GM12875 (cell line): ENCODE data around the gene TCF7L2.

Experiments used
- H3K4me3 ChIP-seq: one replicate; pipeline ENCODE4 v1.5.1; 2011; ENCODE audit warnings: low read depth, low read length, control low read depth
- TF ChIP-seq, protein P1 (sequence below): IDR thresholded peaks from 2 replicates; pipeline ENCODE4 v1.5.1; 2011; ENCODE audit warnings: low read depth, mild to moderate bottlenecking, control low read depth, inconsistent platforms, low read length, moderate library complexity, borderline replicate concordance; ENCODE audit not compliant: insufficient read depth

The TCF7L2 gene

DNA sequence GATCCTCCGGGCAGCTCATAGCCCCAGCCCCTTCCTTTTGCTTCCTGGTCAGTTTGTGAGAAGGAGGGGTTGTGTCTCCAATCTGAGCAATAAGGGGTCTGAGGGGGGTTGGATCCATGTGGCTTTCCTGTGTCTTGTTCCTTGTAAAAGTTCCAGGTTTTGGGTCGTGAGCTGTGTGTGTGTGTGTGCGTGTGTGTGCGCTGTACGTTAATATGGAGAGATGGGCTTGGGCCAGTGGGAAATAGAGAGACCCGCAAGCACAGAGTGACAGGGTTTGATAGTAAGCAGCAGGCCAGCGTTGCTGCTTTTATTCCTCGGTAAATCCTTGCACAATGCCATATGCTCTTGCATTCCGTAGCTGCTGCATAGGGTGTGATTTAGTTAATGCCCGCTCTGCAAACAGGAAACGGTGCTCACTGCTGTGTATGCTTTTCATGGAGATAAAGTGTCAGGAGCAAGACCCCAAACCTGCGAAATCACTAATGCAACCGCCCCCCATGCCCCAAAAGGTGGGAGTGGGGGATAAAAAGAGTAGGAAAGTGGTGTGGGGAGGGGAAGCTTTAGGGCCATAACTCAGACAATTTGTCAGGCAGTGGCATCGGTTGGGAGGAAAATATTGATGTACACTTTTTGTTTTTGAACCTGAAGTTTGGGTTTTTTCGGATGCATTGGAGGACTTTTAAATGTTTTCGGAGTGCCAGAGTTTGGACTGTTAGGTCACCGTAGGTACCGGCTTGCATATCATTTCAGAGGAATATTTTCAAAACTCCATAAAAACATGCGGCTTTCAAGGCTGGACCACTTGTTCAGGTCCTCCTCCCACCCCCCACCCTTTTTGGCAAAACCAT, 108.7 kb downstream of the TCF7L2 start:
- TF ChIP-seq, protein P1, sequence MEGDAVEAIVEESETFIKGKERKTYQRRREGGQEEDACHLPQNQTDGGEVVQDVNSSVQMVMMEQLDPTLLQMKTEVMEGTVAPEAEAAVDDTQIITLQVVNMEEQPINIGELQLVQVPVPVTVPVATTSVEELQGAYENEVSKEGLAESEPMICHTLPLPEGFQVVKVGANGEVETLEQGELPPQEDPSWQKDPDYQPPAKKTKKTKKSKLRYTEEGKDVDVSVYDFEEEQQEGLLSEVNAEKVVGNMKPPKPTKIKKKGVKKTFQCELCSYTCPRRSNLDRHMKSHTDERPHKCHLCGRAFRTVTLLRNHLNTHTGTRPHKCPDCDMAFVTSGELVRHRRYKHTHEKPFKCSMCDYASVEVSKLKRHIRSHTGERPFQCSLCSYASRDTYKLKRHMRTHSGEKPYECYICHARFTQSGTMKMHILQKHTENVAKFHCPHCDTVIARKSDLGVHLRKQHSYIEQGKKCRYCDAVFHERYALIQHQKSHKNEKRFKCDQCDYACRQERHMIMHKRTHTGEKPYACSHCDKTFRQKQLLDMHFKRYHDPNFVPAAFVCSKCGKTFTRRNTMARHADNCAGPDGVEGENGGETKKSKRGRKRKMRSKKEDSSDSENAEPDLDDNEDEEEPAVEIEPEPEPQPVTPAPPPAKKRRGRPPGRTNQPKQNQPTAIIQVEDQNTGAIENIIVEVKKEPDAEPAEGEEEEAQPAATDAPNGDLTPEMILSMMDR, result no peak
- H3K4me3 ChIP-seq, result no peak overlapping the region

DNA sequence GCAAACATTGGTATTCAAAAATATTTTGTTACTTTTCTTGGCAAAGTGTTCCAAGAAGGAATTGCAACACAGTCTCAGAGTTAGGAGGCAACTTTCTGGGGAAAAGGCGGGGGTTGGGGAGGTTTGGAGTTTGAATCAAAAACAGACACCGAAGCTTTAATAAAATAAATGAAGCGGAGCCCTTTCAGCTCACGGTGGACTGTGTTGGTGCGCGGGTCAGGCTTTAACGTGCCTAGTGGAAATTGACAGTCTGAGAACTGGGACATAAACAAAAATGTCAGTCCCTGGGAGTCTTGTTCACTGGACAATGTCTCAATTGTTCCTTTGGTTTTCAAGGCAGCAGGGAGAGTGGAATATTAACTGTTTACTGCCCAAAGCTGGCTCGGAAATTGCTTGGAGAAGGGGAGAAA, 109.3 kb downstream of the TCF7L2 start:
- TF ChIP-seq, protein P1, result no peak
- H3K4me3 ChIP-seq, result no peak overlapping the region

DNA sequence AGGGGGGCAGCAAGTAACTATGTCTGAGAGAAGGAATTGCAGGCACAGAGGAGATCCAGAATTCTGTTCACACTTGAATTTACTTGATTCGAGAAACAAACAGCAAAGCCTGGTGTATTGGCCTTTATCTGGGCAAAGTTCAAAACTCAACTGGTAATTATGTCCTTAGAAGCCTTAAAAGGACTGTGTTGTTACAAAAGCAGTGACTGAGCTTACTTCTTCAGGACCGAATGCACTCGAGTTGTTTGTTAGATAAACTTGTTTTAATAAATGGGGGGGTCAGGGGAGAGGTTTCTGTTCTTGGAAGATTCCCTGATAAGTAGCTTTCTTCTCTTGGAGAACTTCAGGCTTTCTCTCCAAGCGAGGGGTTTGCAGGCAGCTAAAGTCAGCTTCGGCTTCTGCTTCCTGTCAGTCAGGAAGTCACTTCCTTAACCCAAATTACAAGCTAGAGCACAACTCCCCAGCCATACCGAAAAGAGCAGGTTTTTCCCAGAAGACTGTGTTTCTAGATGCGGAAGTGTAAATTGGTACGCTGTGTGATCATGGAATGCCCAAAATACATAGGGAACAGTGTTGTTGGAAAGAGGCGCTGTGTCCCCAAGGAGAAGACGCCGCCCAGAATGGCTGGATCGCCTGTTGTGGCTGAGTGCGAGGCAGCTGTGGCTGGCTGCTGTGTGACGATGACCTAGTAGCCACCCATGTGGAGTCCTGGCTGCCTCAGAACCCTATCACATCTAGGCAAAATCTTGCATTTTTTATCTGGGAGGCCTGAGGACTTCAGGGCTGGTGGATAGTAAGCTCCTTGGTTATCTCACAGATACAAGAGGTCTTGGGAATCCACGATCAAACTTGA, 110.4 kb downstream of the TCF7L2 start:
- H3K4me3 ChIP-seq, result no peak overlapping the region

DNA sequence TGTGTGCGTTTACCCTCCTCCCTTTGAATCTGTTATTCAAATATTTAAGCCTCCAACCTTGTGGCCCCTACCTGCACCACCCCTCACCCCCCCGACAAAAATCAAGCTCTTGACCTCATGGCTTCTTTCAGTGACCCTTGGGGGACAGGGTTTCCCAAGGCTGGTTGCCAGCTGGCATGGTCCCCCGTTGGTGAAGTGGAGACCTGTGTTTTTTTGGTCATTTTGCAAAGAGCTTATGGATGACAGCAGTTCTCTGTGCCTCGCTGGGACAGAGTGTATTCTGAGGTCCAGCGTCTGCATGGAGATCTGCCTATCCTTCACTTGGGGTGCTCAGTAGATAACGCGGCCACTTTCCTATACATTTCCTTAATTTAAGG, 111.0 kb downstream of the TCF7L2 start:
- no peak overlapping the region for H3K4me3 ChIP-seq

More for the DNA sequence above, 110.4 kb downstream of the TCF7L2 start:
- TF ChIP-seq, protein P1, result no peak

DNA sequence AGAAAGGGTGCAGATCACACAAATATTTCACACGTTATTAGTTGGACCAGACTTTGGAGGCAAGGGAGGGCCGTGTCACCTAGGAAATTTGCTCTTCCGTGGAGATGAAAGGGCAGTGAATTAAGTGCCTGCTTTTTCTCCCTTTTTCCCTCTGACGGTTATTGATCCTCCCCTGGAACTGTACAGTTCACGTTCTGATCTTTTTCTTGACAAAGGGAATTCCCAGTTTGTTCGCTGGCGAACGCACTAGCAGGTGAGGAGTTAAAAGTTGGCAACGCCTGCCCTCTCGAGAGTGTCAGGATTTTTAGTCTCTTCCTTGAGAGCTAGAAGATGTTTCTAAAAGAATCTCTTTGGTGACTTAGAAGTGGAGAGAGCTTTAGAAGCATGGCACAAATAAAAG, 111.5 kb downstream of the TCF7L2 start:
- TF ChIP-seq, protein P1, result no peak

More for the DNA sequence above, 111.0 kb downstream of the TCF7L2 start:
- TF ChIP-seq, protein P1, result no peak

DNA sequence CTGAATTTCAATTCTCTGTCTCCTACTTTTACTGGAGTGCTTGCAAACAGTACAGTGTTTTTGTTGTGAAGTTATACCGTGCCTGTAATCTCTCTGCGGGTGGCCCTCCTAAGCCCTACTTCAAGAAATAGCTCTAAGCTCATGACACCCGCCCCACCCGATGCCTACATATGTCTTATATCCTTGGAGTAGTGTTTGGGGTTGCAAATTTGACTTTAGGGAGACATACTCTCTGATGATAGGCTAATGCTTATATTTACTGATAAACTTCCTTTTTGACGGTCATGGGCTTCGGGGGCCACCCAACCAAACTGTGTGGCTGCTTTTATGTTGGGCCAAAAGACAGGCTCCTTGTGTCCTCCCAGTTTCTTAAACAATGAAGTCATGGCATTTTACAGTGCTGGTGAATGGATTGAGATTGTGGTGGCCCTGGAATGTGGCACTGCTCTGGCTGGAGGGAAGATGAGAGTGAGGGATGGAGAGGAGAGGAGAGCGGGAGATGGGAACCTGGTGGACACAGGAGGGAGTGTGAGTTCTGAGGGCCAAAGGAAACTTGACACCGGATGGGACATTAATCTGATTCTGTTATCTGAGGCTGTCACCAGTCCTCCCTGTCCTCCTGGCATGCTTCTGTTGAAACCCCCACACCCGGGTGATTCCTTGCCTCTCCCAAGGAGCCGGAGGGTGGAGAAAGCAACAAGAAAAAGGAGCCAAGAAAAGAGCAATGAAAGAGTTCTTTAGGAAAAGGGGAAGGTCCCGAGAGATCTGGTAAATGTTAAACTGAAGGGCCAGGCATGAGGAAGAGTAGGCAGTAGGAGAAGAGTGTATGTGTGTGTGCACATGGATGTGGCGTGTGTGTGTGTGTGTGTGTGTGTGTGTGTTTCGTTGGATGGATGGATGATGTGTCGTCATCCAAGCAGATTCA, 113.3 kb downstream of the TCF7L2 start:
- TF ChIP-seq, protein P1, result no peak

More for the DNA sequence above, 111.5 kb downstream of the TCF7L2 start:
- H3K4me3 ChIP-seq, result no peak overlapping the region

More for the DNA sequence above, 113.3 kb downstream of the TCF7L2 start:
- H3K4me3 ChIP-seq, result no peak overlapping the region
